Measurements from ENCODE around the gene MZT2B.

The MZT2B gene

GRCh38 chr2:130185436-130185835, 3.4 kb downstream of the MZT2B start:
- TF ChIP-seq POLR2AphosphoS5 (IDR thresholded peaks at IDR 0.05; ENCODE audit: low read depth, low read length) (no peak), REST (IDR thresholded peaks at IDR 0.05; ENCODE audit: insufficient read depth in 1 of 2, low read depth in 2 of 2, low read length in 2 of 2) (0 out of 4 replicates have a peak, but pooled peaks of 1 of the 2 experiments have one; percentile 19)

GRCh38 chr2:130185896-130186295, 3.8 kb downstream of the MZT2B start:
- no peak for TF ChIP-seq FOXP2 (optimal IDR thresholded peaks at IDR 0.05; ENCODE audit: borderline replicate concordance, extremely low read depth, extremely low read length, insufficient read depth)
- no peak for TF ChIP-seq TAF1 (IDR thresholded peaks at IDR 0.05; ENCODE audit: borderline replicate concordance, insufficient read depth, low read length)
- TF ChIP-seq SIN3A (IDR thresholded peaks at IDR 0.05; ENCODE audit: borderline replicate concordance, insufficient read depth, low read length), result no peak
- no peak for TF ChIP-seq POLR2AphosphoS5 (IDR thresholded peaks at IDR 0.05; ENCODE audit: low read depth, low read length)
- no peak for TF ChIP-seq REST (IDR thresholded peaks at IDR 0.05; ENCODE audit: insufficient read depth in 1 of 2, low read depth in 2 of 2, low read length in 2 of 2)

GRCh38 chr2:130186391-130186790, 4.3 kb downstream of the MZT2B start:
- TF ChIP-seq FOXP2 (optimal IDR thresholded peaks at IDR 0.05; ENCODE audit: borderline replicate concordance, extremely low read depth, extremely low read length, insufficient read depth) (no peak), REST (IDR thresholded peaks at IDR 0.05; ENCODE audit: insufficient read depth in 1 of 2, low read depth in 2 of 2, low read length in 2 of 2) (no peak), POLR2AphosphoS5 (IDR thresholded peaks at IDR 0.05; ENCODE audit: low read depth, low read length) (no peak), SIN3A (IDR thresholded peaks at IDR 0.05; ENCODE audit: borderline replicate concordance, insufficient read depth, low read length) (no peak), TAF1 (IDR thresholded peaks at IDR 0.05; ENCODE audit: borderline replicate concordance, insufficient read depth, low read length) (no peak)

- TF ChIP-seq TAF1 (IDR thresholded peaks at IDR 0.05; ENCODE audit: borderline replicate concordance, insufficient read depth, low read length) (no peak), FOXP2 (optimal IDR thresholded peaks at IDR 0.05; ENCODE audit: borderline replicate concordance, extremely low read depth, extremely low read length, insufficient read depth) (no peak), REST (IDR thresholded peaks at IDR 0.05; ENCODE audit: insufficient read depth in 1 of 2, low read depth in 2 of 2, low read length in 2 of 2) (no peak), POLR2AphosphoS5 (IDR thresholded peaks at IDR 0.05; ENCODE audit: low read depth, low read length) (no peak), SIN3A (IDR thresholded peaks at IDR 0.05; ENCODE audit: borderline replicate concordance, insufficient read depth, low read length) (no peak)
Measured at GRCh38 chr2:130187268-130187667, 5.2 kb downstream of the MZT2B start.

DNA sequence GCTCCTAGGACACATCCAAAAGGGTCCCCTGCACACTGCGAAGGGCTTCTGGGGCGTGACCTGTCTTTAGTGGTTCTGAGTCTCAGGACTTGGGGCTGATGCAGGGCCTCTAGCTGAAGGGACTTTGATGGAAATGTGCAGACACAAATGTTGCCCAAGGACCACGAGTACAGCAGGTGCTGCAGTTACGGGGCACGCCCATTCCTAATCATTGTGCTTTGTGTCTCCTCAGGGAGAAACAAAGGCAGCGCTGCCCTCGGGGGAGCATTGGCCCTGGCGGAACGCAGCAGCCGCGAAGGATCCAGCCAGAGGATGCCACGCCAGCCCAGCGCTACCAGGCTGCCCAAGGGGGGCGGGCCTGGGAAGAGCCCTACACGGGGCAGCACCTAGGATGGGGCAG, 8.2 kb downstream of the MZT2B start:
- TF ChIP-seq POLR2AphosphoS5 (IDR thresholded peaks at IDR 0.05; ENCODE audit: low read depth, low read length), result no peak
- no peak for TF ChIP-seq SIN3A (IDR thresholded peaks at IDR 0.05; ENCODE audit: borderline replicate concordance, insufficient read depth, low read length)
- TF ChIP-seq REST (IDR thresholded peaks at IDR 0.05; ENCODE audit: insufficient read depth in 1 of 2, low read depth in 2 of 2, low read length in 2 of 2), result no peak
- TF ChIP-seq TAF1 (IDR thresholded peaks at IDR 0.05; ENCODE audit: borderline replicate concordance, insufficient read depth, low read length), result no peak
- no peak for TF ChIP-seq FOXP2 (optimal IDR thresholded peaks at IDR 0.05; ENCODE audit: borderline replicate concordance, extremely low read depth, extremely low read length, insufficient read depth)

Measured in PFSK-1 (cell line).